NCI-H524 treated with DMSO at 0.1 percent for 48 hours (cell line): ENCODE results near the gene KCNRG.
"Not testable (repeated sequence)": the region's sequence is repeated elsewhere in the genome, so short reads cannot be mapped to it uniquely, and the experiment has no call there.

ENCODE experiments used
- DNase-seq: peaks from one replicate; lab custom pipeline; 2025; lab: John Stamatoyannopoulos, UW

KCNRG gene

GRCh38 chr13:50015258-50015657 lies at the start of gene KCNRG:
KCNRG (plus strand) TSS chr13:50015444; CDS start chr13:50015494, 50 bp downstream.
- DNase-seq = no peak

GRCh38 chr13:49967456-49967855 lies 47.8 kb upstream of the KCNRG start:
- DNase-seq = no peak

GRCh38 chr13:49972709-49973108 lies 42.5 kb upstream of the KCNRG start:
- DNase-seq = no peak

GRCh38 chr13:49975826-49976225 lies 39.4 kb upstream of the KCNRG start:
- no peak for DNase-seq

GRCh38 chr13:49976314-49977258 lies 38.7 kb upstream of the KCNRG start:
- DNase-seq = no peak

GRCh38 chr13:49977992-49978391 lies 37.3 kb upstream of the KCNRG start:
- no peak for DNase-seq

GRCh38 chr13:49980266-49980665 lies 35.0 kb upstream of the KCNRG start:
- no peak for DNase-seq

GRCh38 chr13:49985129-49985528 lies 30.1 kb upstream of the KCNRG start:
- no peak for DNase-seq

- no peak for DNase-seq
Observed at GRCh38 chr13:49986471-49986870, 28.8 kb upstream of the KCNRG start.

- not testable (repeated sequence) for DNase-seq
Observed at GRCh38 chr13:49990612-49991011, 24.6 kb upstream of the KCNRG start.

GRCh38 chr13:49993111-49993510 lies 22.1 kb upstream of the KCNRG start:
- DNase-seq = no peak

GRCh38 chr13:49993666-49994065 lies 21.6 kb upstream of the KCNRG start:
- DNase-seq = no peak

- DNase-seq = no peak
Observed at GRCh38 chr13:49995625-49996101, 19.6 kb upstream of the KCNRG start.

GRCh38 chr13:49996161-49996915 lies 18.9 kb upstream of the KCNRG start:
- DNase-seq = no peak

- peak; percentile 38 for DNase-seq
Observed at GRCh38 chr13:49996951-49997895, 18.0 kb upstream of the KCNRG start, which contains the start of gene TRIM13. TRIM13 (plus strand) TSS chr13:49997042; CDS start chr13:50011941, 14,899 bp downstream.

- no peak for DNase-seq
Observed at GRCh38 chr13:49997955-49998354, 17.3 kb upstream of the KCNRG start.

GRCh38 chr13:49998714-49999624 lies 16.3 kb upstream of the KCNRG start:
- DNase-seq = no peak

- no peak for DNase-seq
Observed at GRCh38 chr13:50001287-50001686, 14.0 kb upstream of the KCNRG start.

- DNase-seq = no peak
Observed at GRCh38 chr13:50006426-50007135, 8.7 kb upstream of the KCNRG start.

GRCh38 chr13:50011461-50011860 lies 3.8 kb upstream of the KCNRG start:
- no peak for DNase-seq
